Caco-2 (cell line): ENCODE data around the gene FNDC3B. TPM values are rescaled to one million over a fixed set of nuclear protein-coding genes. Genes with fewer than 3 reads are reported as not detected.

ENCODE experiments used
- BruUV-seq: library from RNA; stranded (reverse); fragments of 400-500 nt; replicated peaks from 2 replicates; lab custom pipeline; 2021; lab: Mats Ljungman, UMichigan
- CTCF ChIA-PET: fragments of 300-600 bp; sonication (Branson Sonifier 250); formaldehyde crosslinking; loops from one replicate; lab custom pipeline; 2022; ENCODE audit warnings: antibody characterized with exemption; lab: Charles Lee
- POLR2A ChIA-PET: fragments of 300-600 bp; sonication (Branson Sonifier 250); formaldehyde crosslinking; loops from one replicate; lab custom pipeline; 2022; ENCODE audit warnings: antibody characterized with exemption; lab: Charles Lee
- DNase-seq, 2 experiments: peaks; one replicate each; pipeline versions ENCODE4 v3.0.0 to v3.0.0-alpha.2; 2020 to 2022
- H3K27me3 ChIP-seq: replicated peaks from 2 replicates; pipeline ENCODE4 v1.6.0; 2011; ENCODE audit warnings: low read length; ENCODE audit not compliant: control insufficient read depth, insufficient read depth
- H3K36me3 ChIP-seq: 2 replicates; pipeline ENCODE4 v1.5.1; 2011; ENCODE audit warnings: low read length; ENCODE audit not compliant: control insufficient read depth, insufficient read depth
- H3K4me1 ChIP-seq: fragments of 250-450 bp; sonication (Bioruptor Pico); 2 replicates; pipeline ENCODE4 v1.5.1; 2020; ENCODE audit warnings: mild to moderate bottlenecking
- H3K4me3 ChIP-seq: 2 replicates; pipeline ENCODE4 v1.5.1; 2011; ENCODE audit warnings: low read depth, mild to moderate bottlenecking, control low read depth, low read length
- H3K9me3 ChIP-seq: fragments of 250-450 bp; sonication (Bioruptor Pico); 2 replicates; pipeline ENCODE4 v1.5.1; 2020; ENCODE audit warnings: mild to moderate bottlenecking, moderate library complexity
- H3K27ac Mint-ChIP-seq: one replicate; pipeline ENCODE4 v1.8.0; 2022; ENCODE audit warnings: mixed read lengths; ENCODE audit not compliant: unreplicated experiment
- H3K27me3 Mint-ChIP-seq: one replicate; pipeline ENCODE4 v1.8.0; 2022; ENCODE audit warnings: mixed read lengths; ENCODE audit not compliant: insufficient read depth, unreplicated experiment
- H3K36me3 Mint-ChIP-seq: one replicate; pipeline ENCODE4 v1.8.0; 2022; ENCODE audit warnings: mild to moderate bottlenecking, mixed read lengths; ENCODE audit not compliant: insufficient read depth, unreplicated experiment
- H3K4me1 Mint-ChIP-seq: one replicate; pipeline ENCODE4 v1.8.0; 2022; ENCODE audit warnings: low read depth, mixed read lengths; ENCODE audit not compliant: unreplicated experiment
- H3K4me3 Mint-ChIP-seq: one replicate; pipeline ENCODE4 v1.8.0; 2022; ENCODE audit warnings: mild to moderate bottlenecking, moderate library complexity, mixed read lengths; ENCODE audit not compliant: unreplicated experiment
- H3K9me3 Mint-ChIP-seq: one replicate; pipeline ENCODE4 v1.8.0; 2022; ENCODE audit warnings: mixed read lengths; ENCODE audit not compliant: unreplicated experiment
- CTCF ChIP-seq, 2 experiments: fragments of 200-600 bp in 1 of 2; IDR thresholded peaks; 1 replicate in 1 of 2; 2 replicates in 1 of 2; pipeline versions ENCODE4 v1.5.1 to v1.8.0; 2011 to 2022; ENCODE audit warnings: antibody characterized with exemption in 1 of 2, control low read depth in 1 of 2, inconsistent platforms in 1 of 2, low read depth in 1 of 2, low read length in 1 of 2, mild to moderate bottlenecking in 1 of 2, moderate library complexity in 1 of 2; ENCODE audit not compliant: insufficient read depth in 1 of 2, severe bottlenecking in 1 of 2, unreplicated experiment in 1 of 2
- intact Hi-C: fragments of 100-400 bp; cut with micrococcal nuclease; formaldehyde crosslinking; loops from one replicate; pipeline ENCODE4 v1.10.0; 2022; ENCODE audit not compliant: unreplicated experiment
- total RNA-seq: library from RNA; stranded (reverse); gene quantifications from 2 replicates; pipeline ENCODE4 v1.2.3, GENCODE V29; 2022

Gene FNDC3B
- total RNA-seq, 1 experiment from 2014 or later: 59.8 TPM

GRCh38 chr3:172177803-172178316, 138.5 kb downstream of the FNDC3B start:
- Histone ChIP-seq H3K9me3 (no peaks in the 10 kb centered on the region), H3K4me3 (no peak overlapping the region), H3K36me3 (no peaks in the 10 kb centered on the region), H3K4me1 (peaks cover 17% of the 10 kb centered on the region), H3K27me3 (no peaks in the 10 kb centered on the region)
- TF ChIP-seq CTCF (IDR thresholded peaks at IDR 0.05; ENCODE audit: insufficient read depth in 1 of 2, low read depth in 1 of 2, low read length in 1 of 2, severe bottlenecking in 1 of 2, unreplicated experiment in 1 of 2): no peak
- Mint-ChIP-seq H3K4me1 (peaks cover 23% of the 10 kb centered on the region), H3K27me3 (no peaks in the 10 kb centered on the region), H3K27ac (peak overlapping the region; percentile 50), H3K9me3 (no peaks in the 10 kb centered on the region), H3K4me3 (no peak overlapping the region), H3K36me3 (peaks cover 29% of the 10 kb centered on the region)
- POLR2A ChIA-PET: no interaction called here
- CTCF ChIA-PET: no interaction called here
- no TSS peak for BruUV-seq
- intact Hi-C loops: no loop called here
- DNase-seq: no peak

GRCh38 chr3:172179680-172180399, 140.5 kb downstream of the FNDC3B start:
- no peak overlapping the region for H3K4me3 ChIP-seq
- no peaks in the 10 kb centered on the region for H3K27me3 Mint-ChIP-seq
- no peaks in the 10 kb centered on the region for H3K9me3 Mint-ChIP-seq
- peaks cover 17% of the 10 kb centered on the region for H3K4me1 ChIP-seq
- peaks cover 29% of the 10 kb centered on the region for H3K36me3 Mint-ChIP-seq
- intact Hi-C loops: loop anchor here (1.0 kb wide), 2 partner anchors 23 to 40 kb away; no protein-coding TSS in a partner anchor
- no peaks in the 10 kb centered on the region for H3K9me3 ChIP-seq
- DNase-seq: peak; percentile 58 to 63
- H3K4me3 Mint-ChIP-seq: peak overlapping the region; percentile 50
- H3K27me3 ChIP-seq: no peaks in the 10 kb centered on the region
- H3K36me3 ChIP-seq: no peaks in the 10 kb centered on the region
- POLR2A ChIA-PET: interaction anchor here (0.6 to 0.8 kb wide), 2 partner anchors 141 to 370 kb away, joined by 3 read pairs; partner anchors contain the start of gene FNDC3B
- no peak overlapping the region for H3K27ac Mint-ChIP-seq
- CTCF ChIA-PET: interaction anchor here (0.7 kb wide), 1 partner anchor 78 kb away, joined by 5 read pairs; no protein-coding TSS in a partner anchor
- BruUV-seq: no TSS peak
- H3K4me1 Mint-ChIP-seq: peaks cover 16% of the 10 kb centered on the region
- no peak for TF ChIP-seq CTCF (IDR thresholded peaks at IDR 0.05; ENCODE audit: insufficient read depth in 1 of 2, low read depth in 1 of 2, low read length in 1 of 2, severe bottlenecking in 1 of 2, unreplicated experiment in 1 of 2)

- Histone ChIP-seq H3K36me3 (no peaks in the 10 kb centered on the region), H3K9me3 (no peaks in the 10 kb centered on the region), H3K4me1 (peaks cover 17% of the 10 kb centered on the region), H3K4me3 (no peak overlapping the region), H3K27me3 (no peaks in the 10 kb centered on the region)
- intact Hi-C loops: loop anchor here (1.0 kb wide), 2 partner anchors 23 to 40 kb away; no protein-coding TSS in a partner anchor
- no peaks in the 10 kb centered on the region for H3K27me3 Mint-ChIP-seq
- DNase-seq: no peak
- TF ChIP-seq CTCF (IDR thresholded peaks at IDR 0.05; ENCODE audit: insufficient read depth in 1 of 2, low read depth in 1 of 2, low read length in 1 of 2, severe bottlenecking in 1 of 2, unreplicated experiment in 1 of 2): no peak
- H3K27ac Mint-ChIP-seq: no peak overlapping the region
- ChIA-PET POLR2A (interaction anchor here (0.8 kb wide), 1 partner anchor 141 kb away, joined by 3 read pairs; the partner anchor contains the start of gene FNDC3B), CTCF (no interaction called here)
- no peak overlapping the region for H3K4me3 Mint-ChIP-seq
- H3K9me3 Mint-ChIP-seq: no peaks in the 10 kb centered on the region
- BruUV-seq: no TSS peak
- H3K36me3 Mint-ChIP-seq: peaks cover 29% of the 10 kb centered on the region
- peaks cover 12% of the 10 kb centered on the region for H3K4me1 Mint-ChIP-seq
Observed at GRCh38 chr3:172180473-172180872, 141.1 kb downstream of the FNDC3B start.
